A673 (cell line): ENCODE results near the gene SPIN1. TPM values are rescaled to one million over a fixed set of nuclear protein-coding genes. Genes with fewer than 3 reads are reported as not detected.

ENCODE experiments used
- BruUV-seq: library from RNA; stranded (reverse); fragments of 400-500 nt; replicated peaks from 2 replicates; lab custom pipeline; 2021; lab: Mats Ljungman, UMichigan
- CTCF ChIA-PET: fragments of 300-600 bp; sonication (Branson Sonifier 250); formaldehyde crosslinking; loops from one replicate; lab custom pipeline; 2022; ENCODE audit warnings: antibody characterized with exemption; lab: Charles Lee
- POLR2A ChIA-PET: fragments of 300-600 bp; sonication (Branson Sonifier 250); formaldehyde crosslinking; loops from one replicate; lab custom pipeline; 2022; ENCODE audit warnings: antibody characterized with exemption; ENCODE audit not compliant: low non-redundant PET; lab: Charles Lee
- DNase-seq: peaks from one replicate; pipeline ENCODE4 v3.0.0-alpha.2; 2015; ENCODE audit warnings: low spot score
- H3K27ac ChIP-seq: fragments of 200-600 bp; sonication (generic); 2 replicates; pipeline ENCODE4 v1.5.1; 2016; ENCODE audit warnings: mixed run types, low read depth, mild to moderate bottlenecking, mixed read lengths, antibody characterized with exemption, low read length; ENCODE audit not compliant: poor library complexity, severe bottlenecking
- H3K27me3 ChIP-seq: fragments of 200-600 bp; sonication (generic); replicated peaks from 2 replicates; pipeline ENCODE4 v1.6.1; 2017; ENCODE audit warnings: mixed run types, low read depth, mild to moderate bottlenecking, mixed read lengths, antibody characterized with exemption, low read length; ENCODE audit not compliant: insufficient read depth, poor library complexity
- H3K36me3 ChIP-seq: fragments of 200-600 bp; sonication (generic); 2 replicates; pipeline ENCODE4 v1.6.1; 2016; ENCODE audit warnings: mixed run types, mild to moderate bottlenecking, mixed read lengths, antibody characterized with exemption, low read length; ENCODE audit not compliant: insufficient read depth, poor library complexity, severe bottlenecking
- H3K4me1 ChIP-seq: fragments of 200-600 bp; sonication (generic); 2 replicates; pipeline ENCODE4 v1.6.1; 2017; ENCODE audit warnings: mixed run types, mild to moderate bottlenecking, mixed read lengths, antibody characterized with exemption, low read length; ENCODE audit not compliant: insufficient read depth, poor library complexity, severe bottlenecking
- H3K4me3 ChIP-seq: fragments of 200-600 bp; sonication (generic); 2 replicates; pipeline ENCODE4 v1.5.1; 2016; ENCODE audit warnings: low read depth, mixed run types, mild to moderate bottlenecking, mixed read lengths, low read length; ENCODE audit not compliant: poor library complexity, severe bottlenecking
- H3K9me3 ChIP-seq: fragments of 200-600 bp; sonication (generic); 2 replicates; pipeline ENCODE4 v1.6.1; 2016; ENCODE audit warnings: mixed run types, low read depth, mild to moderate bottlenecking, mixed read lengths, antibody characterized with exemption, low read length; ENCODE audit not compliant: poor library complexity, severe bottlenecking
- CTCF ChIP-seq: fragments of 300-800, 200-600 bp; sonication (generic); conservative IDR thresholded peaks from 2 replicates; pipeline ENCODE4 v1.5.1; 2017; ENCODE audit warnings: low read depth, mild to moderate bottlenecking, antibody characterized with exemption, low read length, moderate library complexity, mixed read lengths
- EZH2 ChIP-seq: fragments of 200-600 bp; sonication (generic); IDR thresholded peaks from 2 replicates; pipeline ENCODE4 v1.6.1; 2017; ENCODE audit warnings: borderline replicate concordance, low read depth, mild to moderate bottlenecking, mixed read lengths, antibody characterized with exemption, low read length; ENCODE audit not compliant: poor library complexity, severe bottlenecking
- intact Hi-C: fragments of 100-400 bp; cut with micrococcal nuclease; formaldehyde crosslinking; loops from one replicate; pipeline ENCODE4 v1.10.0; 2022; ENCODE audit not compliant: unreplicated experiment
- total RNA-seq: library from RNA; stranded (reverse); gene quantifications from 2 replicates; pipeline ENCODE4 v1.2.3, GENCODE V29; 2021

Gene SPIN1
- total RNA-seq, 1 experiment from 2014 or later: 157 TPM

DNA sequence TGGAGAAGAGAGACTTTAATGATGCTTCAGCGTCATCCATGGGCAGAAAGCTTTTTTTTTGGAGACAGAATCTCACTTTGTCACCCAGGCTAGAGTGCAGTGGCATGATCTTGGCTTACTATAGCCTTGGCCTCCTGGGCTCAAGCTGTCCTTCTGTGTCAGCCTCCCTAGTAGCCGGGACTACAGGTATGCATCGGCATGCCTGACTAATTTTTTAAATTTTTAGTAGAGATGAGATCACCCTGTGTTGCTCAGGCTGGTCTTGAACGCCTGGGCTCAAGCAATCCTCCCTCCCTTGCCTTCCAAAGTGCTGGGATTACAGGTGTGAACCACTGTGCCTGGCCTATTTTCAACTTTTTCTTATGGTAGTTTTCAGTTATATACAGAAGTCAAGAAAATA lies 23.2 kb downstream of the SPIN1 start:
- no peak overlapping the region for H3K4me3 ChIP-seq
- no TSS peak for BruUV-seq
- no peak for TF ChIP-seq EZH2
- TF ChIP-seq CTCF: no peak
- intact Hi-C loops: no loop called here
- no peak for DNase-seq
- H3K27ac ChIP-seq: no peak overlapping the region
- H3K9me3 ChIP-seq: peaks cover 17% of the 10 kb centered on the region
- POLR2A ChIA-PET: no interaction called here
- H3K4me1 ChIP-seq: peaks cover under 1% of the 10 kb centered on the region
- CTCF ChIA-PET: no interaction called here
- no peaks in the 10 kb centered on the region for H3K27me3 ChIP-seq
- H3K36me3 ChIP-seq: peaks cover 10% of the 10 kb centered on the region

- no peak overlapping the region for H3K4me3 ChIP-seq
- no peaks in the 10 kb centered on the region for H3K27me3 ChIP-seq
- no TSS peak for BruUV-seq
- intact Hi-C loops: no loop called here
- TF ChIP-seq CTCF (no peak), EZH2 (no peak)
- no peak for DNase-seq
- peaks cover 37% of the 10 kb centered on the region for H3K36me3 ChIP-seq
- peaks cover 33% of the 10 kb centered on the region for H3K9me3 ChIP-seq
- CTCF ChIA-PET: no interaction called here
- POLR2A ChIA-PET: no interaction called here
- H3K27ac ChIP-seq: no peak overlapping the region
- H3K4me1 ChIP-seq: no peaks in the 10 kb centered on the region
Measured at GRCh38 chr9:88414298-88414697, 26.1 kb downstream of the SPIN1 start.

GRCh38 chr9:88418025-88418424 lies 29.8 kb downstream of the SPIN1 start:
- H3K9me3 ChIP-seq: peaks cover 38% of the 10 kb centered on the region
- H3K27ac ChIP-seq: no peak overlapping the region
- no peaks in the 10 kb centered on the region for H3K27me3 ChIP-seq
- CTCF ChIA-PET: no interaction called here
- no peak for TF ChIP-seq CTCF
- no peak for TF ChIP-seq EZH2
- BruUV-seq: no TSS peak
- H3K4me3 ChIP-seq: no peak overlapping the region
- DNase-seq: no peak
- intact Hi-C loops: no loop called here
- H3K4me1 ChIP-seq: peaks cover 14% of the 10 kb centered on the region
- peaks cover 51% of the 10 kb centered on the region for H3K36me3 ChIP-seq
- POLR2A ChIA-PET: interaction anchor here (0.5 kb wide), 1 partner anchor 11 kb away, joined by 3 read pairs; no protein-coding TSS in a partner anchor
